H1 (cell line): Measurements from ENCODE around the gene MKNK2.
"Not testable (repeated sequence)": the region's sequence is repeated elsewhere in the genome, so short reads cannot be mapped to it uniquely, and the experiment has no call there.

Experiments used
- CHD2 ChIP-seq: IDR thresholded peaks from 2 replicates; pipeline ENCODE4 v1.6.1; 2012; ENCODE audit warnings: low read length, improper control_type of control experiment
- EP300 ChIP-seq, 2 experiments: IDR thresholded peaks; 1 replicate in 1 of 2; 2 replicates in 1 of 2; pipeline ENCODE4 v1.6.1; 2011 to 2012; ENCODE audit warnings: low read depth in 2 of 2, low read length in 2 of 2, mild to moderate bottlenecking in 2 of 2, borderline replicate concordance in 1 of 2, inconsistent platforms in 1 of 2, moderate library complexity in 1 of 2
- MAFK ChIP-seq: IDR thresholded peaks from 2 replicates; pipeline ENCODE4 v1.6.1; 2012; ENCODE audit warnings: low read depth, mild to moderate bottlenecking, improper control_type of control experiment, low read length
- POLR2A ChIP-seq, 2 experiments: IDR thresholded peaks; 1 replicate in 1 of 2; 2 replicates in 1 of 2; pipeline ENCODE4 v1.6.1; 2011; ENCODE audit warnings: low read depth in 2 of 2, low read length in 2 of 2, mild to moderate bottlenecking in 2 of 2; ENCODE audit errors: control extremely low read depth in 1 of 2
- POLR2AphosphoS5 ChIP-seq: IDR thresholded peaks from 2 replicates; pipeline ENCODE4 v1.6.1; 2011; ENCODE audit warnings: low read depth, low read length
- RAD21 ChIP-seq, 2 experiments: IDR thresholded peaks in 1 of 2; conservative IDR thresholded peaks in 1 of 2; 2 replicates each; pipeline ENCODE4 v1.6.1; 2011; ENCODE audit warnings: low read depth in 2 of 2, low read length in 2 of 2, improper control_type of control experiment in 1 of 2, inconsistent platforms in 1 of 2, mild to moderate bottlenecking in 1 of 2, moderate library complexity in 1 of 2
- RBBP5 ChIP-seq: IDR thresholded peaks from 2 replicates; pipeline ENCODE4 v1.7.1; 2012; ENCODE audit warnings: low read depth, mild to moderate bottlenecking, inconsistent platforms, low read length, moderate library complexity, borderline replicate concordance
- RXRA ChIP-seq: IDR thresholded peaks from 2 replicates; pipeline ENCODE4 v1.6.1; 2011; ENCODE audit warnings: low read depth, mild to moderate bottlenecking, low read length, moderate library complexity; ENCODE audit not compliant: insufficient read depth
- SIX5 ChIP-seq: IDR thresholded peaks from 2 replicates; pipeline ENCODE4 v1.6.1; 2011; ENCODE audit warnings: mild to moderate bottlenecking, low read depth, low read length
- SP1 ChIP-seq: IDR thresholded peaks from 2 replicates; pipeline ENCODE4 v1.6.1; 2011; ENCODE audit warnings: low read depth, low read length
- TAF1 ChIP-seq: IDR thresholded peaks from 2 replicates; pipeline ENCODE4 v1.6.1; 2011; ENCODE audit warnings: mild to moderate bottlenecking, low read depth, low read length
- YY1 ChIP-seq: IDR thresholded peaks from 2 replicates; pipeline ENCODE4 v1.6.1; 2011; ENCODE audit warnings: low read depth, mild to moderate bottlenecking, low read length
- TF ChIP-seq, protein P1 (sequence below), 3 experiments: IDR thresholded peaks; 1 replicate in 2 of 3; 2 replicates in 1 of 3; pipeline versions ENCODE4 v1.5.1 to v1.6.1; 2011; ENCODE audit warnings: low read length in 3 of 3, mild to moderate bottlenecking in 3 of 3, inconsistent platforms in 2 of 3, low read depth in 1 of 3, moderate library complexity in 1 of 3; ENCODE audit not compliant: insufficient read depth in 1 of 3; ENCODE audit errors: control extremely low read depth in 1 of 3
- TF ChIP-seq, protein P2 (sequence below): IDR thresholded peaks from 2 replicates; pipeline ENCODE4 v1.6.1; 2011; ENCODE audit warnings: low read depth, mild to moderate bottlenecking, low read length; ENCODE audit not compliant: insufficient read depth

DNA sequence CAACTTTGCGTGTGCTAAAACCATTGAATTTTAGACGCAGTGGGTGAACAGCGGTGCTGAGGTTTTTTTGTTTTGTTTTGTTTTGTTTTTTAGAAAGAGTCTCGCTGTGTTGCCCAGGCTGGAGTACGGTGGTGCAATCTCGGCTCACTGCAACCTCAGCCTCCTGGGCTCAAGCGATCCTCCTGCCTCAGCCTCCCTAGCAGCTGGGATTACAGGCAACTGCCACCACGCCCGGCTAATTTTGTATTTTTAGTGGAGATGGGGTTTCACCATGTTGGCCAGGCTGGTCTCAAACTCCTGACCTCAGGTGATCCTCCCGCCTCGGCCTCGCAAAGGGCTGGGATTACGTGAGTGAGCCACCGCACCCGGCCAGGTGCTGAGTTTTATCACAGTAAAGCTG, 16.8 kb downstream of the MKNK2 start:
- TF ChIP-seq YY1; POLR2A (IDR thresholded peaks at IDR 0.05; ENCODE audit: control extremely low read depth in 1 of 2, low read depth in 2 of 2, low read length in 2 of 2); POLR2AphosphoS5; EP300 (IDR thresholded peaks at IDR 0.05; ENCODE audit: borderline replicate concordance in 1 of 2, low read depth in 2 of 2, low read length in 2 of 2); RAD21 (IDR thresholded peaks at IDR 0.05 in 1 of 2, conservative IDR thresholded peaks at IDR 0.05 in 1 of 2; ENCODE audit: low read depth in 2 of 2, low read length in 2 of 2); MAFK; CHD2; RXRA; TAF1; SIX5; RBBP5; SP1: not testable (repeated sequence)
- TF ChIP-seq, protein P1, sequence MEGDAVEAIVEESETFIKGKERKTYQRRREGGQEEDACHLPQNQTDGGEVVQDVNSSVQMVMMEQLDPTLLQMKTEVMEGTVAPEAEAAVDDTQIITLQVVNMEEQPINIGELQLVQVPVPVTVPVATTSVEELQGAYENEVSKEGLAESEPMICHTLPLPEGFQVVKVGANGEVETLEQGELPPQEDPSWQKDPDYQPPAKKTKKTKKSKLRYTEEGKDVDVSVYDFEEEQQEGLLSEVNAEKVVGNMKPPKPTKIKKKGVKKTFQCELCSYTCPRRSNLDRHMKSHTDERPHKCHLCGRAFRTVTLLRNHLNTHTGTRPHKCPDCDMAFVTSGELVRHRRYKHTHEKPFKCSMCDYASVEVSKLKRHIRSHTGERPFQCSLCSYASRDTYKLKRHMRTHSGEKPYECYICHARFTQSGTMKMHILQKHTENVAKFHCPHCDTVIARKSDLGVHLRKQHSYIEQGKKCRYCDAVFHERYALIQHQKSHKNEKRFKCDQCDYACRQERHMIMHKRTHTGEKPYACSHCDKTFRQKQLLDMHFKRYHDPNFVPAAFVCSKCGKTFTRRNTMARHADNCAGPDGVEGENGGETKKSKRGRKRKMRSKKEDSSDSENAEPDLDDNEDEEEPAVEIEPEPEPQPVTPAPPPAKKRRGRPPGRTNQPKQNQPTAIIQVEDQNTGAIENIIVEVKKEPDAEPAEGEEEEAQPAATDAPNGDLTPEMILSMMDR (IDR thresholded peaks at IDR 0.05; ENCODE audit: control extremely low read depth in 1 of 3, insufficient read depth in 1 of 3, low read depth in 1 of 3, low read length in 3 of 3) = not testable (repeated sequence)
- TF ChIP-seq, protein P2, sequence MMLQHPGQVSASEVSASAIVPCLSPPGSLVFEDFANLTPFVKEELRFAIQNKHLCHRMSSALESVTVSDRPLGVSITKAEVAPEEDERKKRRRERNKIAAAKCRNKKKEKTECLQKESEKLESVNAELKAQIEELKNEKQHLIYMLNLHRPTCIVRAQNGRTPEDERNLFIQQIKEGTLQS = not testable (repeated sequence)
